Ecto neural progenitor cell (in vitro differentiated cells): ENCODE measurements around the gene MIPOL1.
"Not testable (repeated sequence)": the region's sequence is repeated elsewhere in the genome, so short reads cannot be mapped to it uniquely, and the experiment has no call there.

Experiments
- DNase-seq: peaks from one replicate; pipeline ENCODE4 v3.0.0-alpha.2; 2018; ENCODE audit warnings: low spot score

MIPOL1 gene

DNA sequence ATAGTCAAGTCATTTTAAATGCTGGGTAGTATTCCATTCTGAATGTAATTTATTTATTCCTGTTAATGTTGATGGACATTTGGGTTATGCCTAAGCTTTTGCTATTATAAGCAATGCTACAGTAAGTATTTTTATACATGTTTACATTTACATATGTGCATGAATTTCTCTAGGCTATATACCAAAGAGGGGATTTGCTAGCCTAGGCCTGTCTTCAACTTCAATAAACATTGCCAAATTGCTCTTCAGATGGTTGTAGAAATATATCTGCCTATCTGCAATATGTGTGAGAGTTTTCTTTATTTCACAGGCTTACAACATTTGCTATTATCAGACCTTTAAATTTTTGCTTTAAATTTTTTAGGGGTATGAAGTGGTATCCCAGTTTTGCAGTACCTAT lies 87.0 kb downstream of the MIPOL1 start:
- DNase-seq, result no peak

- DNase-seq, result no peak
Measured at GRCh38 chr14:37285220-37285619, 87.5 kb downstream of the MIPOL1 start.

DNA sequence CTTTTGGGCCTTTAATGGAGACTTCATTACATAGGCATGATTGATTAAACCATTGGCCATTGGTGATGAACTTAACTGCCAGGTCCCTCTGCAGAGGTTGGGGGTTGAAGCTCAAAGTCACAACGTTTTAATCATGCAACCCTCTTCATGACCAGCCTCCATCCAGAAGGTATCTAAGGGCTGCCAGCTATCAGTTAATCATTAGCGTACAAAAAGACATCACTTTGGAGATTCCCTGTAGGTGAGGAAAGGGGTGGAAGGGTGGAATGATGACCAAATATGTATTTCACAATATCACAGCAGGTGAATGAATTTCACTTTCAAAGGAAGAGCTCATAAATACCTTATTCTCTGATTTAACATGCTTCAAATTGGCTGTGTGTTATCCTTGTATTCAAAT lies 92.0 kb downstream of the MIPOL1 start:
- DNase-seq, result no peak

- not testable (repeated sequence) for DNase-seq
Measured at GRCh38 chr14:37295262-37295661, 97.5 kb downstream of the MIPOL1 start.

- no peak for DNase-seq
Measured at GRCh38 chr14:37311252-37311651, 113.5 kb downstream of the MIPOL1 start.

GRCh38 chr14:37318938-37319337 lies 121.2 kb downstream of the MIPOL1 start:
- no peak for DNase-seq

DNA sequence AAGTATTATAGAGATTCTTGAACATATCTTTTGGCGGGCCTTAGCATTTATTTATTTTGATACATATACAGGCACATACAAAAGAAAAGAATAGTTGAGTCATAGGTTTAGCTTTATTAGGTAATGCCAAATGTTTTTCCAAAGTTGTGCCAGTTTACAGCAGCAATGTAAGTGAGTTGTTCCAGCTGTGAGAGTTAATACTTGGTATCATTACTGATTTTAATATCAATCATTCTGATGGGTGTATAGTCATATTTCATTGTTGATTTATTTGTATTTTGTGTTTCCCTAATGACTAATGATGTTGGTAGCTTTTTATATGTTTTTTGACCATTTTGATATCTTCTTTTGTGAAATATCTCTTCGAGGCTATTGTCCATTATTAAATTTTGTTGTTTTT lies 122.4 kb downstream of the MIPOL1 start:
- no peak for DNase-seq

- no peak for DNase-seq
Measured at GRCh38 chr14:37325332-37325731, 127.6 kb downstream of the MIPOL1 start.

GRCh38 chr14:37326434-37326833 lies 128.7 kb downstream of the MIPOL1 start:
- DNase-seq, result no peak

- DNase-seq, result not testable (repeated sequence)
Measured at GRCh38 chr14:37327933-37328332, 130.2 kb downstream of the MIPOL1 start.

DNA sequence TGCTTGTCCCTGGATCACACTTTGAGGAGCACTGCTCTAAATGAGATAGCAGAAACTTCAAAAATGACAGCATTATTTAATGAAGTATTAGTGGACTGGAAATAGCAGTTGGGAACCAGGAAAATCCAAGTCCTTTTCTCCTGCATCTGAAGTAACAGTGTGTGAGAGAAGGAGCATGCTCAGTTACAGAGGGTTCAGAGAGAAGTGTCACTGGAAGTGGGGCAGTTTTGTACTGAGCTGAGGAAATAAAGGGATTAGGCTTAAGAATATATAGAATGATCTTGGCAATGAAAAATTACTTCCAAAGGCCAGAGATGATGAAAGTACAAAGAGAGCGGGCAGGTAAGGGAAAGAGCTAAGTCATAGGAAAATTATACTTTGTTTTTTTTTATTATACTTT lies 130.9 kb downstream of the MIPOL1 start:
- no peak for DNase-seq

GRCh38 chr14:37329189-37330001 lies 131.7 kb downstream of the MIPOL1 start:
- DNase-seq, result no peak

- no peak for DNase-seq
Measured at GRCh38 chr14:37330910-37331309, 133.2 kb downstream of the MIPOL1 start.

- DNase-seq, result no peak
Measured at GRCh38 chr14:37340353-37340752, 142.6 kb downstream of the MIPOL1 start.

GRCh38 chr14:37343307-37344094 lies 145.8 kb downstream of the MIPOL1 start:
- DNase-seq, result no peak

- DNase-seq, result no peak
Measured at GRCh38 chr14:37363661-37364060, 165.9 kb downstream of the MIPOL1 start.

DNA sequence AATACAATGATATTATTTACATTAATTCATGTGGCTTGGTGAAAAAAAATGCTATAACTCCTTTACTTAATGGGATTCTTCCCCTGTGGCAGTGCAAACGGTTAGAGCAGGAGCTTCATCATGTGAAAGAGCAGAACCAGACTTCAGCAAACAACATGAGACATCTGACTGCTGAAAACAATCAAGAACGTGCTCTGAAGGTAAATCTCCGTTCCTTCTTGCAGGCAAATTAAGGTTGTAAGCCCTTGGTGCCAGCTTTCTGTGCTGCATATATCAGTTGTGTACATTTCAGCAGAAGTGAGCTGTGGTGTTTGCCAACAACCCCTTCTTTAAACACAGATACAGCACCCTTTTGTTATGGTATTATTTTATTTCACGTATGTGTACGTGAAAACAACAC lies 171.7 kb downstream of the MIPOL1 start:
- DNase-seq, result no peak

DNA sequence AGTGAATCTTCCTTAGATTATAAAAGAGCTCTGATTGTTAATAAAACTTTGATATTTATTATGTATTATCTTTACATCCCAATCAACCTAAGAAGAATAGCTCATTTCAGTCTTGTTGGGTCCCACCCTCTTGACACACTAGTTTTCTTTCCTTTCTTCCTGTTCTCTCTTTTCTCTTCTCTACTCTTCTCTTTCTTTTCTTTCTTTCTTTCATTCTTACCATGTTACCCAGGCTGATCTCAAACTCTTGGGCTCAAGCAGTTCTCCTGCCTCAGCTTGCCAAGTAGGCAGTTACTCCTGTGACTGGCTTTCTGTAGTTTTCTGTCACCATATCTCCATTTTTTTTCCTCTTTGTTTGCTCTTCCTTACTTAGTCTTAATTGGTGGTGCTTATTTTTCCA lies 177.8 kb downstream of the MIPOL1 start:
- DNase-seq, result no peak

GRCh38 chr14:37376944-37377609 lies 179.3 kb downstream of the MIPOL1 start:
- no peak for DNase-seq

DNA sequence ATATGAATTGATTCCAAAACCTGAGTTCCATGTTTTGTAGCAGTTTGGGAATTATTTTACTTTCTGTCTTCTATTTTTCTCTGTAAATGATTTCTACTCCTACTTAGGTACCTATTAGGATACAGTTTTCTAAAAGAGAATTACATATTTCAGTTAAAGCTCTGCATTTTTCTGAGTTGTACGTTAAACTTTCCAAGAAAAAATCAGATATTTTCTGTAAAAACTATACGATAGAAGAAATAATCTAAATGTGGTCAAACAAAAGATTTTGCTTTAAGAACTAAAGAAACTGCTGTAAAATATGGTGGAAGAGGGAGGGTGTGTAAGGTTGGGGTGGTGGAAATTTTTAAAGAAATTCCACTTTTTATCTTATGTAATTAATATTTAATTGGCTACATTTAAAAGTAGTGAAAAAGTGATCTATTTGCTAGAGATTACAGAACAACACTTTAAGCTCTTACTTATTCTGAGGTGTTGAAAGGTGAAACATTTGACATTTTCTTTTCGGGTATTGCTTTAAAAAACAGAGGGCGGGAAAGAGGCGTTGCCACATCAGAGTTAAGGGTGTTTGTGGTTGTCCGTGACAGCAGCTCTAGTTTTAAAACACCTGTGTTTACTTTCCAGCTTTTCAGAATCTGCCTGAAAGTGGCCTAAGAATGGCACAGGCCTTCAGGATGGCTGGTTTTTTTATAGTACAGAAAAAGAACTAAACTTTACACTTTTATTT lies 187.3 kb downstream of the MIPOL1 start:
- DNase-seq, result no peak

DNA sequence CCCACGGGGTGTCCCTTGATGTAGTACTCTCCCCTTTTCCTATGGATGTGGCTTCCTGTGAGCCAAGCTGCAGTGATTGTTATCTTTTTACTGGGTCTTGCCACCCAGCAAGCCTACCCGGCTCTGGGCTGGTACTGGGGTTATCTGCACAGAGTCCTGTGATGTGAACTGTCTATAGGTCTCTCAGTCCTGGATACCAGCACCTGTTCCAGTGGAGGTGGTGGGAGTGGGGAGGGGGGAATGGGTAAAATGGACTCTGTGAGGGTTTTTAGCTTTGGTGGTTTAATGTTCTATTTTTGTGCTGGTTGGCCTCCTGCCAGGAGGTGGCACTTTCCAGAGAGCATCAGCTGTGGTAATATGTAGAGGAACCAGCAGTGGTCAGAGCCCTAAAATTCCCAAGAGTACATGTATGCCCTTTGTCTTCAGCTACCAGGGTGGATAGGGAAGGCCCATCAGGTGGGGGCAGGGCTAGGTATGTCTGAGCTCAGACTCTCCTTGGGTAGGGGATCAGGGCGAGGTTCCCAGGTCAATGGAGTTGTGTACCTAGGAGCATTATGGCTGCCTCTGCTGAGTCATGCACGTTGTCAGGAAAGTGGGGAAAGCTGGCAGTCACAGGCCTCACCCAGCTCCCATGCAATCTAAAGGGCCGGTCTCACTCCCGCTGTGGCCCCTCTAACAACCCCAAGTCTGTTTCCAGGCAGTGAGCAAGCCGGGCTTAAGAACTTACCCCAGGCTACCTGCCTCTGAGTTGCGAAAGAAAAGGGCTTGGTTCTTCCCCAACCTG lies 199.6 kb downstream of the MIPOL1 start:
- not testable (repeated sequence) for DNase-seq

- no peak for DNase-seq
Measured at GRCh38 chr14:37397941-37398215, 200.1 kb downstream of the MIPOL1 start.
